ENCODE data around the gene PDGFB. TPM values are rescaled to one million over a fixed set of nuclear protein-coding genes. Genes with fewer than 3 reads are reported as not detected.

PDGFB gene
- total and polyA plus RNA-seq, 8 donors, result 2.7 to 12.1 (median 4.4) TPM

DNA sequence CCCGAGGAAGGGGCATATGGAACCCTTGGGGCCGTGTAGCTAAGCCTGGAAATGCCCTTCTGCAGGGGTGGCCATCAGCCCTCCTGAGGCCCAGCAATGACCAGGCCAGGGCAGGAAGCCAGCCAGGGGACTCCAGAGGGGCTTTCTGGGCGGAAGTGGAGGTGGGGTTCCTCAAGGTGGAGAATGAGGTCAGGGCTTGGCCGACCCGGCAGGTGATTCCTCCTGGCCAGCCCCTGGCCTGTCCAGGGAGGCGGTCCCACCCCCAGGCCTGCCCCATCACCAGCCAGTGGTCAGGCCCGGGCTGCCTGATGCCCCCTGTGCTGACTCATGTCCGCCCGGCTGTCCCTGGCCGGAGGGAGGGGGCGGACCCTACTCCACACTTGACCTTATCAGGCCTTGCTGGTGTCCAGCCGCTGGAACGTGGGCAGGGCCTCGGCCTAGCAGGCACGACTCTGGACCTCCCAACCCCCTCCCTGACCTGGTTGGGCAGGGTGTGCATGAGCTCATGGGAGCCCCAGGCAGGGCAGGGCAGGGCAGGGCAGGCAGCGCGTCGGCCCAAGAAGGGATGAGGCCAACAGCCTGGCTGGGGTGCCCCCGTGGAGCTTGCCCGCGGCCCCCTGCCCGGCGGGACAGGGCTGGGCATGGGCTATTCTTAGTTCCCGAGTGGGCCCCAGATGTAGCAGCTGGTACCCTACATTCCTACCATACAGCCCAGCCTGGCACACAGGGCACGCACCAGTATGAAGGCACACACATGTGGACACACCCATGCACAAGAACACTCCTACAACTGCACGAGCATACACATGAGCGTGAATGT lies 38.8 kb upstream of the PDGFB start:
- WGBS, 2 donors, result 84 to 85% methylated on average over 27 of the region's 27 CpGs
- ATAC-seq (peak in 3 of 4 donors; percentile 27 to 47 (median 36)), FAIRE-seq (no peak), DNase-seq (peak in 1 of 6 donors; percentile 74)
- H3K27ac ChIP-seq, result peak overlapping the region in 2 of 4 donors; percentile 26 to 36
- H3K9me3 ChIP-seq, result no peaks in the 10 kb centered on the region
- H3K36me3 ChIP-seq, result no peaks in the 10 kb centered on the region
- no peaks in the 10 kb centered on the region for H3K27me3 ChIP-seq
- intact Hi-C loops (cut with DNase I), result no loop called here
- no peak overlapping the region for H3K4me3 ChIP-seq
- TF ChIP-seq, protein P1, sequence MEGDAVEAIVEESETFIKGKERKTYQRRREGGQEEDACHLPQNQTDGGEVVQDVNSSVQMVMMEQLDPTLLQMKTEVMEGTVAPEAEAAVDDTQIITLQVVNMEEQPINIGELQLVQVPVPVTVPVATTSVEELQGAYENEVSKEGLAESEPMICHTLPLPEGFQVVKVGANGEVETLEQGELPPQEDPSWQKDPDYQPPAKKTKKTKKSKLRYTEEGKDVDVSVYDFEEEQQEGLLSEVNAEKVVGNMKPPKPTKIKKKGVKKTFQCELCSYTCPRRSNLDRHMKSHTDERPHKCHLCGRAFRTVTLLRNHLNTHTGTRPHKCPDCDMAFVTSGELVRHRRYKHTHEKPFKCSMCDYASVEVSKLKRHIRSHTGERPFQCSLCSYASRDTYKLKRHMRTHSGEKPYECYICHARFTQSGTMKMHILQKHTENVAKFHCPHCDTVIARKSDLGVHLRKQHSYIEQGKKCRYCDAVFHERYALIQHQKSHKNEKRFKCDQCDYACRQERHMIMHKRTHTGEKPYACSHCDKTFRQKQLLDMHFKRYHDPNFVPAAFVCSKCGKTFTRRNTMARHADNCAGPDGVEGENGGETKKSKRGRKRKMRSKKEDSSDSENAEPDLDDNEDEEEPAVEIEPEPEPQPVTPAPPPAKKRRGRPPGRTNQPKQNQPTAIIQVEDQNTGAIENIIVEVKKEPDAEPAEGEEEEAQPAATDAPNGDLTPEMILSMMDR (IDR thresholded peaks at IDR 0.05), result no peak
- no peaks in the 10 kb centered on the region for H3K4me1 ChIP-seq

DNA sequence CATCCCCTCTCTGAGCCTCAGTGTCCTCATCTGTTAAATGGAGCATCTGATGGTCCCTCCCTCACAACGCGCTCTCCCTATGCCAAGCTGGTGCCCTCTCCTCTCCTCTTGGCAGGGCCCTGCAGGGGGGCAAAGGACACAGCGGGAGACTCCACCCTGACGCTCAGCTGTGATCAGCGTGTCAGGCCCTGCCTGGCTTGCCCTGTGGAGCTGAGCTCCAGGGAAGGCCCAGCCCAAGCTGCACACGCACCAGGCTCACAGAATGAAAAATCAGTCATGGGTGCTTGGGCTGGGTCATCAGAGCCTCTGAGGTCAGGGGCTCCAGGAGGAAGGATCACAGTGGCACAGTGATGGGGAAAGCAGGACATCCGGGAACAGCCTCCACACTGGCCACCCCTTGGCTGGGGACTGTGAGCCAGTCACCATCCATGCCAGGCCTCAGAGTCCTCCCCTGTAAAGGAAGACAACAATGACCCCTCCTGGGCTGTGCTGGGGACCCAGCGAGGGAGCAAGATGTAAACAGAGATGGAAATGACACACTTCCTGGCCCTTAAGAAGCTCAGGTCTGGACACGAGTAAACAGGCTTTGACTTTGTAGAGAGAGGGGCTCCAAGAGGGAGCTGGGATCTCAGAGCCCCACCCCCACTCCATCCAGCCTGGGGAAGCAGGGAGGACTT lies 38.0 kb upstream of the PDGFB start:
- H3K27ac ChIP-seq, result peak overlapping the region in 1 of 4 donors; percentile 36
- no peaks in the 10 kb centered on the region for H3K36me3 ChIP-seq
- TF ChIP-seq, protein P1 (IDR thresholded peaks at IDR 0.05), result no peak
- FAIRE-seq, result no peak
- H3K27me3 ChIP-seq, result no peaks in the 10 kb centered on the region
- intact Hi-C loops (cut with DNase I), result no loop called here
- peak in 3 of 4 donors; percentile 8 to 15 (median 14) for ATAC-seq
- WGBS, 2 donors, result 84 to 89% methylated on average over 9 of the region's 9 CpGs
- no peak overlapping the region for H3K4me3 ChIP-seq
- H3K9me3 ChIP-seq, result no peaks in the 10 kb centered on the region
- no peaks in the 10 kb centered on the region for H3K4me1 ChIP-seq
- no peak for DNase-seq

DNA sequence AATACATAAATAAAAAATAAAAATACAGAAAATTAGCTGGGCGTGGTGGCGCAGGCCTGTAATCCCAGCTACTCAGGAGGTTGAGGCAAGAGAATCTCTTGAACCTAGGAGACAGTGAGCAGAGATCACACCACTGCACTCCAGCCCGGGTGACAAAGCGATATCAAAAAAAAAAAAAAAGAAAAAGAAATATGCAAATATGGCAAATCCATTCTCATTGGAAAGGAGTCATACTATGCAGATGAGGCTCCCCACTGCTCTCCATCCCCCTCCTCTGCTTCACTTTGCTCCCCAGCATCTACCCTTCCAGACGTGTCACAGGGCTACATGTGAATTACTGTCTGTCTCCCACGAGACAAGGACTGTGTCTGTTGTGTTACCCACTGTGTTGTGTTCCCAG lies 36.3 kb upstream of the PDGFB start:
- Histone ChIP-seq H3K27me3 (no peaks in the 10 kb centered on the region), H3K4me1 (peaks cover 0 to 2% (median 0%) of the 10 kb centered on the region in 3 donors), H3K27ac (no peak overlapping the region), H3K4me3 (no peak overlapping the region), H3K9me3 (no peaks in the 10 kb centered on the region), H3K36me3 (no peaks in the 10 kb centered on the region)
- no peak for DNase-seq
- TF ChIP-seq, protein P1 (IDR thresholded peaks at IDR 0.05), result no peak
- WGBS, 2 donors, result 87 to 90% methylated on average over 6 of the region's 6 CpGs
- FAIRE-seq, result no peak
- intact Hi-C loops (cut with DNase I), result no loop called here
- ATAC-seq, result no peak

DNA sequence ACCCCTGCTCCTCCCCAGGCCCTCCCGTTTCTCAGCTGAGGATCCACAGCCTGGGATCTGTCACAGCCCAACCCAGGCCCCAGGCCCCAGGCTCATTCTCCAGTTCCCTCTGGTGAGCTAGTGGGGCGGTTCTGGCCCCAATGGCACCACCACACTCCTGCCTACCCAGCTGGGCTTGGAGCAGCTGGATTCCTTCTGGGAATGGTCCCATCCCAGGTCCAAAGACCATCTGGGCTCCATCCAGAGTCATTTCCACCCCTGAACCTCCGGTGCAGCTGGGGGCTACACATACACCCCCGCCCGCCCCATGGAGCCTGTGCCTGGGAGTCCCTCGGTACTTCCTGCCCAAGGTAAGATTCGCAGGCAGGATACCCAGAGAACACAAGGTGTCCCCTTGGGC lies 35.5 kb upstream of the PDGFB start:
- FAIRE-seq (no peak), ATAC-seq (no peak), DNase-seq (peak in 1 of 6 donors; percentile 32)
- Histone ChIP-seq H3K4me1 (peaks cover 0 to 7% (median 0%) of the 10 kb centered on the region in 3 donors), H3K36me3 (no peaks in the 10 kb centered on the region), H3K27ac (no peak overlapping the region), H3K9me3 (no peaks in the 10 kb centered on the region), H3K4me3 (no peak overlapping the region), H3K27me3 (no peaks in the 10 kb centered on the region)
- WGBS, 2 donors, result 92 to 94% methylated on average over 7 of the region's 7 CpGs
- intact Hi-C loops (cut with DNase I), result no loop called here
- TF ChIP-seq, protein P1 (IDR thresholded peaks at IDR 0.05), result no peak
